ENCODE data around the gene TMEM154.
"Not testable (repeated sequence)": the region's sequence is repeated elsewhere in the genome, so short reads cannot be mapped to it uniquely, and the experiment has no call there.

Gene TMEM154

GRCh38 chr4:152665691-152666395 lies 14.0 kb downstream of the TMEM154 start:
- peak; percentile 81 for DNase-seq (ENCODE audit: low spot score)

GRCh38 chr4:152664067-152664378 lies 15.8 kb downstream of the TMEM154 start:
- not testable (repeated sequence) for DNase-seq (ENCODE audit: low spot score)

- peak; percentile 86 for DNase-seq (ENCODE audit: low spot score)
Observed at GRCh38 chr4:152663203-152664066, 16.4 kb downstream of the TMEM154 start.

GRCh38 chr4:152661649-152662048 lies 18.1 kb downstream of the TMEM154 start:
- DNase-seq (ENCODE audit: low spot score), result no peak

- DNase-seq (ENCODE audit: low spot score), result no peak
Observed at GRCh38 chr4:152660526-152660925, 19.3 kb downstream of the TMEM154 start.

GRCh38 chr4:152659806-152660205 lies 20.0 kb downstream of the TMEM154 start:
- DNase-seq (ENCODE audit: low spot score), result no peak

GRCh38 chr4:152657657-152658056 lies 22.1 kb downstream of the TMEM154 start:
- DNase-seq (ENCODE audit: low spot score), result no peak

- DNase-seq (ENCODE audit: low spot score), result no peak
Observed at GRCh38 chr4:152655272-152656129, 24.3 kb downstream of the TMEM154 start.

- DNase-seq (ENCODE audit: low spot score), result no peak
Observed at GRCh38 chr4:152652102-152652501, 27.7 kb downstream of the TMEM154 start.

GRCh38 chr4:152651473-152652060 lies 28.2 kb downstream of the TMEM154 start:
- DNase-seq (ENCODE audit: low spot score), result no peak

GRCh38 chr4:152646221-152646620 lies 33.6 kb downstream of the TMEM154 start:
- DNase-seq (ENCODE audit: low spot score), result no peak

GRCh38 chr4:152644130-152644529 lies 35.7 kb downstream of the TMEM154 start:
- no peak for DNase-seq (ENCODE audit: low spot score)

GRCh38 chr4:152643153-152644035 lies 36.4 kb downstream of the TMEM154 start:
- peak; percentile 64 for DNase-seq (ENCODE audit: low spot score)

GRCh38 chr4:152640058-152640921 lies 39.5 kb downstream of the TMEM154 start:
- DNase-seq (ENCODE audit: low spot score), result peak; percentile 57

- DNase-seq (ENCODE audit: low spot score), result no peak
Observed at GRCh38 chr4:152635851-152636250, 43.9 kb downstream of the TMEM154 start.

GRCh38 chr4:152634110-152634760 lies 45.6 kb downstream of the TMEM154 start:
- no peak for DNase-seq (ENCODE audit: low spot score)

GRCh38 chr4:152633118-152633517 lies 46.7 kb downstream of the TMEM154 start:
- no peak for DNase-seq (ENCODE audit: low spot score)

GRCh38 chr4:152630324-152630723 lies 49.5 kb downstream of the TMEM154 start:
- no peak for DNase-seq (ENCODE audit: low spot score)

GRCh38 chr4:152629908-152630307 lies 49.9 kb downstream of the TMEM154 start:
- DNase-seq (ENCODE audit: low spot score), result no peak

GRCh38 chr4:152628128-152628527 lies 51.7 kb downstream of the TMEM154 start:
- DNase-seq (ENCODE audit: low spot score), result no peak

Data from NAMALWA (cell line).